ENCODE results near the gene ADORA2B. TPM values are rescaled to one million over a fixed set of nuclear protein-coding genes. Genes with fewer than 3 reads are reported as not detected.

Gene ADORA2B
- total RNA-seq, 5 donors from 2014 or later (not counting 1 experiment from before 2014, with no cell fraction given) = 0.20 TPM; not detected in 4

DNA sequence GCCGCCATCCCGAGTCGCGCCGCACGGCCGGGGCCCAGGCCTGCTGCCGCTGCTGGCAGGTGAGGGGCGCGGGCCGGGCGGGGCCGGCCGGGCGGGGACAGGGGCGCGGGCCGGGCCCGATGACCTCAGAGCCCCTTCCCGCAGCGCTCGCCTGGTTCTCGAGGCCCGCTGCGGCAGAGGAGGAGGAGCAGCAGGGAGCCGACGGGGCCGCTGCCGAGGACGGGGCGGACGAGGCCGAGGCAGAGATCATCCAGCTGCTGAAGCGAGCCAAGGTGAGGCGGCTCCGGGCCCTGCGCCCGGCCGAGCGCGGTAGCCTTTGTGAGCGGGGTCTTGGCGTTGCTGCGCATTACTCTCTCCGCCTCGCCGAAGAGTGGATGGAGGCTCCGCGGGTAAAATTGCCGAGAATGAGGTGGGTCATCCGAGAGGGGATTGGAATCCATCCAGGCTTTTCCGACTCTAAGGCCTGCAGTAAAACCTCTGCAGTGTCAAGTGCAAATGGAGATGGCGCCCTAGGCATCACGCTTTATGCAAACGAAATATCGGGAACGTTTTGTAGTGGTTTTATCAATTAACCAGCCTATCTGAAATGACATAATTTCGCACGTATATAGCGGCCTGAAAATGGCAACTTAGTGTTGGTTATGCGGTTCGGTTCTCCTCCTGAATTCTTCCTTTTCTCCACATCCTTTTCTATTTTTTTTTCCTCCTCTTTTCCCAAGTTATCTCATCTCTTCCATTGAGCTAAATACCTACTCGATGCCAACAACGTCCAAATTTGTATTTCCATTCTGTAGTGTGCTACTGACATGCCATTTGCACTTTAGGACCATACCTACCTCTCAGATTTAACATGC is 55.3 kb downstream of the ADORA2B start:
- no peaks in the 10 kb centered on the region for H3K9me3 Mint-ChIP-seq
- WGBS (ENCODE audit: insufficient coverage) = under 1% methylated on average over 56 of the region's 64 CpGs
- Histone ChIP-seq H3K4me3 (ENCODE audit: control insufficient read depth in 1 of 2, extremely low read depth in 1 of 2, low read length in 1 of 2) (peak overlapping the region; percentile 75 to 76), H3K27ac (ENCODE audit: low read length) (peak overlapping the region; percentile 80), H3K36me3 (ENCODE audit: control insufficient read depth in 2 of 2, extremely low read depth in 1 of 2, insufficient read depth in 1 of 2, low read length in 1 of 2) (peaks cover 7 to 43% of the 10 kb centered on the region in 2 donors), H3K4me1 (ENCODE audit: control insufficient read depth in 1 of 2, extremely low read depth in 1 of 2, insufficient read depth in 2 of 2, low read length in 2 of 2) (peaks cover 8 to 27% of the 10 kb centered on the region in 2 experiments), H3K9me3 (no peaks in the 10 kb centered on the region), H3K27me3 (replicated peaks in 1 of 2; ENCODE audit: control insufficient read depth in 2 of 2, extremely low read depth in 1 of 2, insufficient read depth in 2 of 2, low read length in 1 of 2) (no peaks in the 10 kb centered on the region)
- POLR2A ChIA-PET = no interaction called here
- peaks cover 32 to 43% (median 43%) of the 10 kb centered on the region in 3 donors for H3K4me1 Mint-ChIP-seq
- CTCF ChIA-PET = interaction anchor here in 1 of 2 donors (1.6 kb wide), 1 partner anchor 9 kb away, joined by 7 read pairs; no protein-coding TSS in a partner anchor
- peaks cover 44% of the 10 kb centered on the region for H3K36me3 Mint-ChIP-seq
- no peaks in the 10 kb centered on the region for H3K27me3 Mint-ChIP-seq
- ATAC-seq (replicated peaks in 1 of 4) = peak in 3 of 4 experiments; percentile 36 to 43 (median 42)
- H3K27ac Mint-ChIP-seq = peak overlapping the region; percentile 89 to 90
- peak in 17 of 35 experiments; percentile 1 to 61 (median 14) for DNase-seq
- peak overlapping the region; percentile 81 to 94 (median 84) for H3K4me3 Mint-ChIP-seq

DNA sequence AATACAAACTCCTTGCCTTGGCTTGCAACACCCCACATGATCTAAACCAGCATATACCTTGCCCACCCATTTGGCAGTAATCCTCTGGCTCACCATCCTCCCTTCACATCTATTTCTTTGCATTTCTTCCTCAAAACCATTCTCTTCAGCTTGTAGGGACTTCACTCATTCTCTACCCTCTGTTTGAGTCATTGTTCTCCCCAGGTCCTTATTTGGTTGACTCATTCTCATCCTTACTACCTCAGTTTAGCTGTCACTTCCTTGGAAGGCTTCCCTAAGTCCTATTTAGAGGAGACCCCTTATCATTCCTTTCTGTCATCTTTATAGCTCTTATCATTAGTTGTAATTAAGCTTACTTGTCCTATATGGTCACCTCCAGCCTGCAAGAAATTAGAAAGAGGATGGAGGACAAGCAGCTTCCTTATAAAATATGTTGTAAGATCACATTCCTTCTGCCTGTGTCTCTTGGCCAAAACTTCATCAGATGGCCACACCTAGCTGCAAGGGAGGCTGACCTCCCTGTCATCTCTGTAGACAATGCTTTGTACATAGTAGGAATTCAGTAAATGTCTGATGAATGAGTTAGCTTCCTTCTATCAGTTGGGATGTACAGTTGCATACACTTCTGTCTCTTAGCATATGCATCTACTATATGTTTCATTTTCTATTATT is 56.4 kb downstream of the ADORA2B start:
- H3K36me3 Mint-ChIP-seq = peaks cover 53% of the 10 kb centered on the region
- H3K27me3 Mint-ChIP-seq = no peaks in the 10 kb centered on the region
- Histone ChIP-seq H3K27me3 (replicated peaks in 1 of 2; ENCODE audit: control insufficient read depth in 2 of 2, extremely low read depth in 1 of 2, insufficient read depth in 2 of 2, low read length in 1 of 2) (no peaks in the 10 kb centered on the region), H3K36me3 (ENCODE audit: control insufficient read depth in 2 of 2, extremely low read depth in 1 of 2, insufficient read depth in 1 of 2, low read length in 1 of 2) (peaks cover 9 to 48% of the 10 kb centered on the region in 2 donors), H3K4me3 (ENCODE audit: control insufficient read depth in 1 of 2, extremely low read depth in 1 of 2, low read length in 1 of 2) (no peak overlapping the region), H3K9me3 (no peaks in the 10 kb centered on the region), H3K27ac (ENCODE audit: low read length) (no peak overlapping the region), H3K4me1 (ENCODE audit: control insufficient read depth in 1 of 2, extremely low read depth in 1 of 2, insufficient read depth in 2 of 2, low read length in 2 of 2) (peaks cover 8 to 27% of the 10 kb centered on the region in 2 experiments)
- H3K4me1 Mint-ChIP-seq = peaks cover 33 to 46% (median 44%) of the 10 kb centered on the region in 3 donors
- ChIA-PET POLR2A (interaction anchor here in 1 of 2 donors (0.6 to 0.7 kb wide), 2 partner anchors 187 to 389 kb away, joined by 3 to 7 read pairs; no protein-coding TSS in a partner anchor), CTCF (no interaction called here)
- no peak for ATAC-seq (replicated peaks in 1 of 4)
- peak overlapping the region; percentile 81 to 94 (median 84) for H3K4me3 Mint-ChIP-seq
- H3K27ac Mint-ChIP-seq = peak overlapping the region; percentile 89 to 90
- no peaks in the 10 kb centered on the region for H3K9me3 Mint-ChIP-seq
- no peak for DNase-seq

DNA sequence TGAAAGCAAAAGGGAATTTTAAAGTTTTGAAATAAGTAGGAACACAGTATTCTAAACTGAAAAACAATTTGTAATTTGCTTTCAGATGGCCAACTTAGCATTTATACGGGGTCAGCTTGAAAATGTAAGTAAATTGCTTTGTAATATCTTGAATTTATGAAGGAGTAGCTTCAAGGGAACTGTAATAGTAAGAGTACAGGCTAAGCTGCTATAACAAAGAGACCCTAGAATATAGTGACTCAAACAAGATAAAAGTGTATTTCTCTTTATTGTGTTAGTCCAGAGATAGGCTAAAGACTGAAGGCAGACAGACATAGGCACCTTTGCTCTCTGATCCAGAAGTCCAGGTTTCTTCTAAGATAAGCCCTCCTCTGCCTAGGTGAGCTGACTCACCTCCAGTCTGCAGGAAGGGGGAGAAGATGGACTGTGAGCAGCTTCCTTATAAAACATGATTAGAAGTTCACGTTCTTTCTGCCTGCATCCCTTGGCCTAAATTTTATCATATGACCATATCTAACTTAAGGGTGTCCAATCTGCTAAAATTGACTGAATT is 57.9 kb downstream of the ADORA2B start:
- peaks cover 9 to 55% of the 10 kb centered on the region in 2 donors for H3K36me3 ChIP-seq (ENCODE audit: control insufficient read depth in 2 of 2, extremely low read depth in 1 of 2, insufficient read depth in 1 of 2, low read length in 1 of 2)
- no peaks in the 10 kb centered on the region for H3K9me3 ChIP-seq
- Mint-ChIP-seq H3K27me3 (no peaks in the 10 kb centered on the region), H3K27ac (no peak overlapping the region), H3K36me3 (peaks cover 61% of the 10 kb centered on the region), H3K9me3 (no peaks in the 10 kb centered on the region), H3K4me1 (peaks cover 33 to 44% (median 43%) of the 10 kb centered on the region in 3 donors), H3K4me3 (peak overlapping the region in 1 of 3 donors; percentile 84)
- no peak for ATAC-seq (replicated peaks in 1 of 4)
- H3K27ac ChIP-seq (ENCODE audit: low read length) = no peak overlapping the region
- H3K4me3 ChIP-seq (ENCODE audit: control insufficient read depth in 1 of 2, extremely low read depth in 1 of 2, low read length in 1 of 2) = no peak overlapping the region
- DNase-seq = no peak
- no peaks in the 10 kb centered on the region for H3K27me3 ChIP-seq (replicated peaks in 1 of 2; ENCODE audit: control insufficient read depth in 2 of 2, extremely low read depth in 1 of 2, insufficient read depth in 2 of 2, low read length in 1 of 2)
- ChIA-PET POLR2A (no interaction called here), CTCF (no interaction called here)
- whole genome bisulfite sequencing (ENCODE audit: insufficient coverage) = no CpG with 5 or more reads among the region's 2 CpGs
- H3K4me1 ChIP-seq (ENCODE audit: control insufficient read depth in 1 of 2, extremely low read depth in 1 of 2, insufficient read depth in 2 of 2, low read length in 2 of 2) = peaks cover 8 to 27% of the 10 kb centered on the region in 2 experiments

DNA sequence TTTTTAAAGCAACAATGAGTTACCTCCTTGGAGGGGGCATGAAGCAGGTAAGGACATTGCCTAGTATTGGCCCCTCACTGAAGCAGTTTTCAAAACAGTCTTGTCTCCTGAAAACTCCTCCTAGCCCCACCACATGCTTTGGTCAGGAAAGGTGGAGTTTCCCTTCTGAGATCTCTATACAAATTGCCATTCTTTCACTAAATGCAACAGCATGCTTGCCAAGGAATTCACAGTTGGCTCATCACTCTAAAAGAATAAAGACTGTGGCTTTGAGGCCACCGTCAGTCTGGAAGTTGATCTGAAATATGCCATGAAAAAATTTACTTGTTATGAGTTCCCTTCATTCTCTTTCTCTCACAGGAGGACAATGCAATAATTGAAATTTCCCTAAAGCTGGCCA is 58.9 kb downstream of the ADORA2B start:
- Histone ChIP-seq H3K9me3 (no peaks in the 10 kb centered on the region), H3K36me3 (ENCODE audit: control insufficient read depth in 2 of 2, extremely low read depth in 1 of 2, insufficient read depth in 1 of 2, low read length in 1 of 2) (peaks cover 9 to 66% of the 10 kb centered on the region in 2 donors), H3K27ac (ENCODE audit: low read length) (no peak overlapping the region), H3K4me3 (ENCODE audit: control insufficient read depth in 1 of 2, extremely low read depth in 1 of 2, low read length in 1 of 2) (no peak overlapping the region), H3K4me1 (ENCODE audit: control insufficient read depth in 1 of 2, extremely low read depth in 1 of 2, insufficient read depth in 2 of 2, low read length in 2 of 2) (peaks cover 8 to 24% of the 10 kb centered on the region in 2 experiments), H3K27me3 (replicated peaks in 1 of 2; ENCODE audit: control insufficient read depth in 2 of 2, extremely low read depth in 1 of 2, insufficient read depth in 2 of 2, low read length in 1 of 2) (no peaks in the 10 kb centered on the region)
- no peaks in the 10 kb centered on the region for H3K9me3 Mint-ChIP-seq
- peak overlapping the region in 1 of 2 donors; percentile 28 for H3K27ac Mint-ChIP-seq
- H3K4me3 Mint-ChIP-seq = no peak overlapping the region
- ChIA-PET POLR2A (no interaction called here), CTCF (no interaction called here)
- H3K27me3 Mint-ChIP-seq = no peaks in the 10 kb centered on the region
- peaks cover 72% of the 10 kb centered on the region for H3K36me3 Mint-ChIP-seq
- ATAC-seq (replicated peaks in 1 of 4) (no peak), DNase-seq (no peak)
- H3K4me1 Mint-ChIP-seq = peaks cover 35 to 47% (median 44%) of the 10 kb centered on the region in 3 donors
- no CpG with 5 or more reads among the region's 1 CpG for WGBS (ENCODE audit: insufficient coverage)

DNA sequence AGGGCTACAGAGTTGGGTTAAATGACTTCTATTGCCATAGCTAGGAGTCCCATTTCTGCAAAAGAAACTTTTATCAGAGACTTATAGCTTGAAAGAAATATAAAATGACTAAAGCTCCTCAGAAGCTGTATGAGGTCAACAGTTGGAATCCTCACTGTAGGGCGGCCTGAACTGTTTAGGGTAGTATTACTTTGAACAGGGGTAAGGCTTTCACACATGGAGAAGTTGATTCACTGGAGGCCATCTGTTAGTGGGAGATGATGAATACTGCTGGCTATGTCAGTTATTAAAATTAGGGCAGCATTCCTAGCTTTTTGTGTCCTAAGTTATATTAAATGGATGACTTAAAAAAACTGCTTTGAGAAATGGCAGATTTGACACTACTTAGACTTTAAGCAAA is 60.7 kb downstream of the ADORA2B start:
- Histone ChIP-seq H3K27me3 (replicated peaks in 1 of 2; ENCODE audit: control insufficient read depth in 2 of 2, extremely low read depth in 1 of 2, insufficient read depth in 2 of 2, low read length in 1 of 2) (no peaks in the 10 kb centered on the region), H3K36me3 (ENCODE audit: control insufficient read depth in 2 of 2, extremely low read depth in 1 of 2, insufficient read depth in 1 of 2, low read length in 1 of 2) (peaks cover 9 to 69% of the 10 kb centered on the region in 2 donors), H3K4me1 (ENCODE audit: control insufficient read depth in 1 of 2, extremely low read depth in 1 of 2, insufficient read depth in 2 of 2, low read length in 2 of 2) (peaks cover 6 to 14% of the 10 kb centered on the region in 2 experiments), H3K9me3 (no peaks in the 10 kb centered on the region), H3K4me3 (ENCODE audit: control insufficient read depth in 1 of 2, extremely low read depth in 1 of 2, low read length in 1 of 2) (no peak overlapping the region), H3K27ac (ENCODE audit: low read length) (no peak overlapping the region)
- 100% methylated on average over 1 of the region's 1 CpG for WGBS (ENCODE audit: insufficient coverage)
- Mint-ChIP-seq H3K27ac (no peak overlapping the region), H3K4me1 (peaks cover 30 to 38% (median 35%) of the 10 kb centered on the region in 3 donors), H3K4me3 (no peak overlapping the region), H3K9me3 (no peaks in the 10 kb centered on the region), H3K27me3 (no peaks in the 10 kb centered on the region), H3K36me3 (peaks cover 72% of the 10 kb centered on the region)
- ChIA-PET POLR2A (interaction anchor here in 1 of 2 donors (1.1 kb wide), 1 partner anchor 17 kb away, joined by 3 read pairs; no protein-coding TSS in a partner anchor), CTCF (no interaction called here)
- DNase-seq (no peak), ATAC-seq (replicated peaks in 1 of 4) (no peak)

DNA sequence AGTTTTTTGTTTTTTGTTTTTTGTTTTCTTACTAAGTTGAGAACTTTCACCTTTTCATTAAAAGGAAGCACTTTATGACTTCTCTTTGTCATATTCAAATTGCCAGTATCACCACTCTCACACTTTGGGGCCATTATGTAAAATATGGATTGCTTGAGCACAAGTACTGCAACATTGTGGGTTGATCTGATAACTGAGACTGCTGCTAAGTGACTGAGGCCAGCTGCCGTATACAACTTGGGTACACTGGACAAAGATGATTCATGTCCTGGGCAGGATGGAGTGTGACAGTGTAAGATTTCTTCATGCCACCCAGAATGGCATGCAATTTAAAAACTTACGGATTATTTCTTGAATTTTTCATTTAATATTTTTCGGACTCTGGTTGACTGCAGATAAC is 62.5 kb downstream of the ADORA2B start:
- peaks cover 9 to 78% of the 10 kb centered on the region in 2 donors for H3K36me3 ChIP-seq (ENCODE audit: control insufficient read depth in 2 of 2, extremely low read depth in 1 of 2, insufficient read depth in 1 of 2, low read length in 1 of 2)
- H3K4me1 Mint-ChIP-seq = peaks cover 20 to 25% (median 23%) of the 10 kb centered on the region in 3 donors
- H3K27me3 ChIP-seq (replicated peaks in 1 of 2; ENCODE audit: control insufficient read depth in 2 of 2, extremely low read depth in 1 of 2, insufficient read depth in 2 of 2, low read length in 1 of 2) = no peaks in the 10 kb centered on the region
- H3K4me3 ChIP-seq (ENCODE audit: control insufficient read depth in 1 of 2, extremely low read depth in 1 of 2, low read length in 1 of 2) = no peak overlapping the region
- H3K27ac Mint-ChIP-seq = no peak overlapping the region
- ATAC-seq (replicated peaks in 1 of 4) = no peak
- H3K36me3 Mint-ChIP-seq = peaks cover 60% of the 10 kb centered on the region
- no peak overlapping the region for H3K4me3 Mint-ChIP-seq
- no peak overlapping the region for H3K27ac ChIP-seq (ENCODE audit: low read length)
- H3K9me3 ChIP-seq = no peaks in the 10 kb centered on the region
- H3K9me3 Mint-ChIP-seq = no peaks in the 10 kb centered on the region
- DNase-seq = no peak
- ChIA-PET POLR2A (no interaction called here), CTCF (no interaction called here)
- no peaks in the 10 kb centered on the region for H3K4me1 ChIP-seq (ENCODE audit: control insufficient read depth in 1 of 2, extremely low read depth in 1 of 2, insufficient read depth in 2 of 2, low read length in 2 of 2)
- 42% methylated on average over 1 of the region's 3 CpGs for WGBS (ENCODE audit: insufficient coverage)
- no peaks in the 10 kb centered on the region for H3K27me3 Mint-ChIP-seq
